Mesenchymal stem cell (in vitro differentiated cells and primary cell): ENCODE results near the gene AKT2.
A peak's percentile ranks its signal among the peaks of the same experiment; 100 is the strongest.

Source experiments
- DNase-seq: peaks from one replicate; pipeline ENCODE4 v3.0.0-alpha.2; 2013
- H2AFZ ChIP-seq: one replicate; pipeline ENCODE4 v1.6.1; 2013; ENCODE audit warnings: low read depth, mild to moderate bottlenecking, control low read depth, inconsistent platforms, low read length, moderate library complexity
- H2AK5ac ChIP-seq: 2 replicates; pipeline ENCODE4 v1.6.1; 2013; ENCODE audit warnings: low read length, moderate library complexity, mild to moderate bottlenecking, inconsistent platforms; ENCODE audit not compliant: severe bottlenecking
- H2BK120ac ChIP-seq: one replicate; pipeline ENCODE4 v1.6.1; 2013; ENCODE audit warnings: low read depth, mild to moderate bottlenecking, inconsistent platforms, low read length, moderate library complexity
- H2BK12ac ChIP-seq, 2 experiments: one replicate each; pipeline ENCODE4 v1.6.1; 2013; ENCODE audit warnings: inconsistent platforms in 2 of 2, low read length in 2 of 2, mild to moderate bottlenecking in 2 of 2, moderate library complexity in 2 of 2, control low read depth in 1 of 2
- H2BK15ac ChIP-seq: one replicate; pipeline ENCODE4 v1.6.1; 2013; ENCODE audit warnings: mild to moderate bottlenecking, low read depth, inconsistent platforms; ENCODE audit not compliant: poor library complexity, severe bottlenecking
- H2BK5ac ChIP-seq: 2 replicates; pipeline ENCODE4 v1.6.1; 2013; ENCODE audit warnings: low read depth, mild to moderate bottlenecking, low read length, control low read depth, inconsistent platforms; ENCODE audit not compliant: poor library complexity, severe bottlenecking
- H3K14ac ChIP-seq, 2 experiments: one replicate each; pipeline ENCODE4 v1.6.1; 2013; ENCODE audit warnings: inconsistent platforms in 2 of 2, low read length in 2 of 2, control low read depth in 1 of 2, mild to moderate bottlenecking in 1 of 2, moderate library complexity in 1 of 2
- H3K18ac ChIP-seq, 2 experiments: one replicate each; pipeline ENCODE4 v1.6.1; 2013; ENCODE audit warnings: inconsistent platforms in 2 of 2, low read length in 2 of 2, control low read depth in 1 of 2, low read depth in 1 of 2, mild to moderate bottlenecking in 1 of 2
- H3K23ac ChIP-seq, 2 experiments: one replicate each; pipeline ENCODE4 v1.6.1; 2013; ENCODE audit warnings: inconsistent platforms in 2 of 2, low read length in 2 of 2, mild to moderate bottlenecking in 2 of 2, moderate library complexity in 2 of 2, control low read depth in 1 of 2
- H3K27ac ChIP-seq: 2 replicates; pipeline ENCODE4 v1.5.1; 2013; ENCODE audit warnings: mild to moderate bottlenecking, moderate library complexity, low read length, control low read depth, inconsistent platforms; ENCODE audit not compliant: poor library complexity, severe bottlenecking
- H3K27me3 ChIP-seq, 2 experiments: 2 replicates each; pipeline versions ENCODE4 v1.6.1 to v1.7.0; 2013; ENCODE audit warnings: low read length in 2 of 2, mild to moderate bottlenecking in 2 of 2, moderate library complexity in 2 of 2, control low read depth in 1 of 2, inconsistent platforms in 1 of 2; ENCODE audit not compliant: control insufficient read depth in 1 of 2, insufficient read depth in 1 of 2
- H3K36me3 ChIP-seq, 2 experiments: 2 replicates each; pipeline versions ENCODE4 v1.6.1 to v1.7.0; 2013; ENCODE audit warnings: low read length in 2 of 2, control low read depth in 1 of 2, inconsistent platforms in 1 of 2, low read depth in 1 of 2, mild to moderate bottlenecking in 1 of 2; ENCODE audit not compliant: insufficient read depth in 2 of 2, control insufficient read depth in 1 of 2
- H3K4ac ChIP-seq, 2 experiments: one replicate each; pipeline ENCODE4 v1.6.1; 2013; ENCODE audit warnings: inconsistent platforms in 2 of 2, low read length in 2 of 2, mild to moderate bottlenecking in 2 of 2, moderate library complexity in 2 of 2, control low read depth in 1 of 2, low read depth in 1 of 2
- H3K4me1 ChIP-seq: 2 replicates; pipeline ENCODE4 v1.6.1; 2013; ENCODE audit warnings: low read depth, low read length, control low read depth; ENCODE audit not compliant: control insufficient read depth, insufficient read depth
- H3K4me2 ChIP-seq: 2 replicates; pipeline ENCODE4 v1.6.1; 2013; ENCODE audit warnings: low read length, mild to moderate bottlenecking, inconsistent platforms; ENCODE audit not compliant: poor library complexity, severe bottlenecking
- H3K4me3 ChIP-seq, 2 experiments: 2 replicates each; pipeline versions ENCODE4 v1.5.1 to v1.7.0; 2013; ENCODE audit warnings: low read length in 2 of 2, mild to moderate bottlenecking in 2 of 2, control low read depth in 1 of 2, low read depth in 1 of 2; ENCODE audit not compliant: insufficient read depth in 1 of 2
- H3K79me1 ChIP-seq: replicated peaks from 2 replicates; pipeline ENCODE4 v1.6.1; 2013; ENCODE audit warnings: mild to moderate bottlenecking, control low read depth, low read length, inconsistent platforms; ENCODE audit not compliant: poor library complexity, severe bottlenecking
- H3K9ac ChIP-seq: 2 replicates; pipeline ENCODE4 v1.7.0; 2013; ENCODE audit warnings: mild to moderate bottlenecking, low read length, moderate library complexity
- H3K9me3 ChIP-seq: 2 replicates; pipeline ENCODE4 v1.7.0; 2013; ENCODE audit warnings: mild to moderate bottlenecking, low read length; ENCODE audit not compliant: control insufficient read depth
- H4K8ac ChIP-seq: one replicate; pipeline ENCODE4 v1.6.1; 2013; ENCODE audit warnings: inconsistent platforms, mild to moderate bottlenecking, low read length, moderate library complexity
- H4K91ac ChIP-seq: one replicate; pipeline ENCODE4 v1.6.1; 2013; ENCODE audit warnings: mild to moderate bottlenecking, low read length, inconsistent platforms
- WGBS: methylation state at CpG from one replicate; pipeline ENCODE4 v1.1.7; 2013; ENCODE audit warnings: mixed read lengths; 5-methylcytosine and 5-hydroxymethylcytosine counted together

The AKT2 gene

GRCh38 chr19:40251991-40252390 lies 33.2 kb downstream of the AKT2 start:
- 86% methylated on average over 4 of the region's 4 CpGs for WGBS
- Histone ChIP-seq H2BK5ac (no peak overlapping the region), H3K4me1 (peaks cover 15% of the 10 kb centered on the region)

GRCh38 chr19:40251244-40251643 lies 33.9 kb downstream of the AKT2 start:
- DNase-seq, result no peak

More at GRCh38 chr19:40251991-40252390, 33.2 kb downstream of the AKT2 start:
- Histone ChIP-seq H3K4ac (no peak overlapping the region), H3K9me3 (no peaks in the 10 kb centered on the region), H2BK120ac (no peak overlapping the region), H3K4me3 (no peak overlapping the region), H2AFZ (no peak overlapping the region), H4K91ac (no peak overlapping the region), H3K23ac (no peak overlapping the region), H2BK15ac (no peak overlapping the region), H3K4me2 (no peak overlapping the region), H3K36me3 (peaks cover 60 to 87% of the 10 kb centered on the region in 2 experiments), H3K18ac (no peak overlapping the region), H3K14ac (no peak overlapping the region), H4K8ac (no peak overlapping the region), H3K79me1 (peaks cover 53% of the 10 kb centered on the region), H2AK5ac (no peak overlapping the region), H3K27ac (no peak overlapping the region), H3K9ac (no peak overlapping the region), H3K27me3 (no peaks in the 10 kb centered on the region), H2BK12ac (no peak overlapping the region)
- no peak for DNase-seq

GRCh38 chr19:40249781-40250180 lies 35.4 kb downstream of the AKT2 start:
- Histone ChIP-seq H2BK120ac (no peak overlapping the region), H3K9ac (no peak overlapping the region), H3K18ac (no peak overlapping the region), H3K4me3 (no peak overlapping the region), H3K36me3 (peaks cover 45 to 66% of the 10 kb centered on the region in 2 experiments), H3K27me3 (no peaks in the 10 kb centered on the region), H4K8ac (no peak overlapping the region), H3K27ac (no peak overlapping the region), H4K91ac (no peak overlapping the region), H2AK5ac (no peak overlapping the region), H3K14ac (no peak overlapping the region), H3K79me1 (peaks cover 46% of the 10 kb centered on the region), H3K23ac (no peak overlapping the region), H2BK12ac (no peak overlapping the region), H2BK5ac (no peak overlapping the region), H3K4me1 (peaks cover 17% of the 10 kb centered on the region), H2AFZ (no peak overlapping the region), H3K4ac (no peak overlapping the region), H3K9me3 (no peaks in the 10 kb centered on the region), H3K4me2 (no peak overlapping the region), H2BK15ac (no peak overlapping the region)
- no peak for DNase-seq
- 96% methylated on average over 11 of the region's 11 CpGs for WGBS

More at GRCh38 chr19:40251244-40251643, 33.9 kb downstream of the AKT2 start:
- no peak overlapping the region for H3K4ac ChIP-seq
- H3K4me3 ChIP-seq, result no peak overlapping the region
- H3K4me2 ChIP-seq, result no peak overlapping the region
- no peak overlapping the region for H2BK120ac ChIP-seq
- no peak overlapping the region for H3K18ac ChIP-seq
- H3K4me1 ChIP-seq, result peaks cover 16% of the 10 kb centered on the region
- H2BK12ac ChIP-seq, result no peak overlapping the region
- no peak overlapping the region for H3K27ac ChIP-seq
- H3K79me1 ChIP-seq, result peaks cover 51% of the 10 kb centered on the region
- H3K27me3 ChIP-seq, result no peaks in the 10 kb centered on the region
- peaks cover 57 to 80% of the 10 kb centered on the region in 2 experiments for H3K36me3 ChIP-seq
- no peak overlapping the region for H2BK15ac ChIP-seq
- no peaks in the 10 kb centered on the region for H3K9me3 ChIP-seq
- no peak overlapping the region for H4K91ac ChIP-seq
- H4K8ac ChIP-seq, result no peak overlapping the region
- H3K23ac ChIP-seq, result no peak overlapping the region
- H3K9ac ChIP-seq, result no peak overlapping the region
- no peak overlapping the region for H3K14ac ChIP-seq
- H2AK5ac ChIP-seq, result no peak overlapping the region
- H2BK5ac ChIP-seq, result no peak overlapping the region
- H2AFZ ChIP-seq, result no peak overlapping the region

GRCh38 chr19:40249201-40249600 lies 35.9 kb downstream of the AKT2 start:
- Histone ChIP-seq H2AK5ac (no peak overlapping the region), H3K27me3 (no peaks in the 10 kb centered on the region), H3K4me1 (peaks cover 20% of the 10 kb centered on the region), H2AFZ (no peak overlapping the region), H3K4me2 (no peak overlapping the region), H3K27ac (no peak overlapping the region), H3K79me1 (peaks cover 47% of the 10 kb centered on the region), H3K4me3 (no peak overlapping the region), H3K23ac (no peak overlapping the region), H3K18ac (no peak overlapping the region), H2BK15ac (peak overlapping the region; percentile 9), H3K4ac (no peak overlapping the region), H4K8ac (no peak overlapping the region), H3K36me3 (peaks cover 42 to 61% of the 10 kb centered on the region in 2 experiments), H2BK5ac (no peak overlapping the region), H2BK12ac (no peak overlapping the region), H4K91ac (no peak overlapping the region), H3K9ac (no peak overlapping the region), H3K14ac (no peak overlapping the region), H3K9me3 (no peaks in the 10 kb centered on the region), H2BK120ac (no peak overlapping the region)
- WGBS, result 94% methylated on average over 10 of the region's 10 CpGs
- no peak for DNase-seq
